Natural killer cell (primary cell): ENCODE measurements around the gene WFS1. TPM values are rescaled to one million over a fixed set of nuclear protein-coding genes. Genes with fewer than 3 reads are reported as not detected.

Experiments
- ATAC-seq, 3 donors: fragments of 150-1000 bp in 2 of 3; fragments of 200-7000 bp in 1 of 3; cut with Tn5 transposase; 1 replicate in 1 of 3; 2 replicates in 2 of 3; pipeline ENCODE4 v1.10.0; 2021; ENCODE audit warnings: mild to moderate bottlenecking in 2 of 3, moderate library complexity in 2 of 3
- DNase-seq, 2 donors: peaks; one replicate each; pipeline versions ENCODE4 v3.0.0 to v3.0.0-alpha.2; 2013 to 2021; ENCODE audit warnings: mixed read lengths in 1 of 2
- H3K27ac ChIP-seq: one replicate; pipeline ENCODE4 v1.5.1; 2013; ENCODE audit warnings: mild to moderate bottlenecking, low read length
- H3K27me3 ChIP-seq: one replicate; pipeline ENCODE4 v1.6.1; 2013; ENCODE audit warnings: low read length; ENCODE audit not compliant: control insufficient read depth, insufficient read depth
- H3K36me3 ChIP-seq: one replicate; pipeline ENCODE4 v1.6.1; 2013; ENCODE audit warnings: low read length; ENCODE audit not compliant: control insufficient read depth, insufficient read depth
- H3K4me1 ChIP-seq: one replicate; pipeline ENCODE4 v1.6.1; 2013; ENCODE audit warnings: low read length; ENCODE audit not compliant: control insufficient read depth, insufficient read depth
- H3K4me3 ChIP-seq: one replicate; pipeline ENCODE4 v1.5.1; 2013; ENCODE audit warnings: low read length
- H3K9me3 ChIP-seq: one replicate; pipeline ENCODE4 v1.6.1; 2013; ENCODE audit warnings: low read length; ENCODE audit not compliant: control insufficient read depth, insufficient read depth
- H3K27ac Mint-ChIP-seq, 2 donors: one replicate each; pipeline ENCODE4 v1.8.0; 2022; ENCODE audit warnings: mild to moderate bottlenecking in 2 of 2, mixed read lengths in 2 of 2, moderate library complexity in 1 of 2
- H3K27me3 Mint-ChIP-seq, 2 donors: one replicate each; pipeline ENCODE4 v1.8.0; 2022; ENCODE audit warnings: low read depth in 2 of 2, mixed read lengths in 2 of 2
- H3K36me3 Mint-ChIP-seq: one replicate; pipeline ENCODE4 v1.8.0; 2022; ENCODE audit warnings: mixed read lengths
- H3K4me1 Mint-ChIP-seq, 2 donors: one replicate each; pipeline ENCODE4 v1.8.0; 2022; ENCODE audit warnings: mixed read lengths in 2 of 2
- H3K4me3 Mint-ChIP-seq: one replicate; pipeline ENCODE4 v1.8.0; 2022; ENCODE audit warnings: mild to moderate bottlenecking, moderate library complexity, mixed read lengths
- H3K9me3 Mint-ChIP-seq, 2 donors: one replicate each; pipeline ENCODE4 v1.8.0; 2022; ENCODE audit warnings: mixed read lengths in 2 of 2
- CTCF ChIP-seq: fragments of 200-600 bp; IDR thresholded peaks from one replicate; pipeline ENCODE4 v1.8.0; 2022; ENCODE audit warnings: antibody characterized with exemption
- WGBS: methylation state at CpG from one replicate; pipeline ENCODE4 v1.1.7; 2013; ENCODE audit warnings: missing lambda C conversion rate; ENCODE audit not compliant: insufficient coverage; 5-methylcytosine and 5-hydroxymethylcytosine counted together
- intact Hi-C: fragments of 100-400 bp; cut with micrococcal nuclease; formaldehyde crosslinking; loops from one replicate; pipeline ENCODE4 v1.14.2; 2022
- total RNA-seq, 4 donors: library from RNA; stranded (reverse); fragments of 120-200 nt in 1 of 4; gene quantifications; one replicate each; pipeline versions ENCODE4 v1.2.3 to v1.2.4, GENCODE V29; 2013 to 2022

WFS1 gene
- total RNA-seq, 3 donors from 2014 or later (not counting 1 experiment from before 2014, with no cell fraction given): 3.0 to 5.6 (median 3.5) TPM

GRCh38 chr4:6299875-6300274, 30.2 kb downstream of the WFS1 start:
- Histone ChIP-seq H3K27me3 (no peaks in the 10 kb centered on the region), H3K27ac (no peak overlapping the region), H3K9me3 (no peaks in the 10 kb centered on the region), H3K4me1 (peaks cover 14% of the 10 kb centered on the region), H3K36me3 (no peaks in the 10 kb centered on the region), H3K4me3 (no peak overlapping the region)
- H3K9me3 Mint-ChIP-seq: no peaks in the 10 kb centered on the region
- H3K27ac Mint-ChIP-seq: no peak overlapping the region
- no peaks in the 10 kb centered on the region for H3K36me3 Mint-ChIP-seq
- no peaks in the 10 kb centered on the region for H3K27me3 Mint-ChIP-seq
- peaks cover 8 to 10% of the 10 kb centered on the region in 2 donors for H3K4me1 Mint-ChIP-seq
- TF ChIP-seq CTCF: no peak
- intact Hi-C loops: no loop called here
- H3K4me3 Mint-ChIP-seq: no peak overlapping the region
- no peak for ATAC-seq
- WGBS: 93% methylated on average over 12 of the region's 12 CpGs
- no peak for DNase-seq

DNA sequence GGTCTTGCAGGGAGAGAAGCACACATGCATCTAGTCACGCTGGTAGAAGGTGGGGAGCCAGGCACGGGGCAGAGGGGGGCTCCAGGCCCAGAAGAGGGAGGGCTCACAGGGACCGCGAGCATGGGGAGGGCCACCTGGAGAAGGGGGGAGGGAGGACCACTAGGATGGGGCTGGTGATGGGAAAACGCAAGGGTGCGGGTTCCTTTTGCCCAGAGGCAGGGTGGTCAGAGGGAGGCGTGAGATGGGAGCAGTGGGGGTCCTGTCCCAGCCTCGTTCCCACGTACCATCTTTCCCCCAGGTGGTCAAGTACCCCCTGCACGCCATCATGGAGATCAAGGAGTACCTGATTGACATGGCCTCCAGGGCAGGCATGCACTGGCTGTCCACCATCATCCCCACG, 30.7 kb downstream of the WFS1 start:
- TF ChIP-seq CTCF: no peak
- H3K4me3 ChIP-seq: no peak overlapping the region
- H3K36me3 ChIP-seq: no peaks in the 10 kb centered on the region
- no peak for ATAC-seq
- DNase-seq: no peak
- peaks cover 0 to 2% of the 10 kb centered on the region in 2 donors for H3K27me3 Mint-ChIP-seq
- H3K9me3 Mint-ChIP-seq: no peaks in the 10 kb centered on the region
- H3K27ac Mint-ChIP-seq: no peak overlapping the region
- no peaks in the 10 kb centered on the region for H3K9me3 ChIP-seq
- no peaks in the 10 kb centered on the region for H3K36me3 Mint-ChIP-seq
- peaks cover 8 to 10% of the 10 kb centered on the region in 2 donors for H3K4me1 Mint-ChIP-seq
- no peak overlapping the region for H3K27ac ChIP-seq
- H3K27me3 ChIP-seq: no peaks in the 10 kb centered on the region
- H3K4me3 Mint-ChIP-seq: no peak overlapping the region
- intact Hi-C loops: no loop called here
- WGBS: 90% methylated on average over 11 of the region's 11 CpGs
- peaks cover 14% of the 10 kb centered on the region for H3K4me1 ChIP-seq

DNA sequence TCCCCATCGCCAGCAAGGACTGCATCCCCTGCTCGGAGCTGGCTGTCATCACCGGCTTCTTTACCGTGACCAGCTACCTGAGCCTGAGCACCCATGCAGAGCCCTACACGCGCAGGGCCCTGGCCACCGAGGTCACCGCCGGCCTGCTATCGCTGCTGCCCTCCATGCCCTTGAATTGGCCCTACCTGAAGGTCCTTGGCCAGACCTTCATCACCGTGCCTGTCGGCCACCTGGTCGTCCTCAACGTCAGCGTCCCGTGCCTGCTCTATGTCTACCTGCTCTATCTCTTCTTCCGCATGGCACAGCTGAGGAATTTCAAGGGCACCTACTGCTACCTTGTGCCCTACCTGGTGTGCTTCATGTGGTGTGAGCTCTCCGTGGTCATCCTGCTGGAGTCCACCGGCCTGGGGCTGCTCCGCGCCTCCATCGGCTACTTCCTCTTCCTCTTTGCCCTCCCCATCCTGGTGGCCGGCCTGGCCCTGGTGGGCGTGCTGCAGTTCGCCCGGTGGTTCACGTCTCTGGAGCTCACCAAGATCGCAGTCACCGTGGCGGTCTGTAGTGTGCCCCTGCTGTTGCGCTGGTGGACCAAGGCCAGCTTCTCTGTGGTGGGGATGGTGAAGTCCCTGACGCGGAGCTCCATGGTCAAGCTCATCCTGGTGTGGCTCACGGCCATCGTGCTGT, 31.5 kb downstream of the WFS1 start:
- 94% methylated on average over 35 of the region's 35 CpGs for WGBS
- Mint-ChIP-seq H3K27ac (no peak overlapping the region), H3K4me3 (no peak overlapping the region)

More for the DNA sequence above, 31.5 kb downstream of the WFS1 start:
- ATAC-seq: no peak
- Histone ChIP-seq H3K27ac (no peak overlapping the region), H3K9me3 (no peaks in the 10 kb centered on the region), H3K4me3 (no peak overlapping the region), H3K4me1 (peaks cover 14% of the 10 kb centered on the region), H3K27me3 (no peaks in the 10 kb centered on the region), H3K36me3 (no peaks in the 10 kb centered on the region)
- Mint-ChIP-seq H3K36me3 (no peaks in the 10 kb centered on the region), H3K4me1 (peaks cover 8 to 10% of the 10 kb centered on the region in 2 donors), H3K27me3 (peaks cover 3 to 8% of the 10 kb centered on the region in 2 donors), H3K9me3 (no peaks in the 10 kb centered on the region)
- DNase-seq: no peak
- intact Hi-C loops: no loop called here
- no peak for TF ChIP-seq CTCF
